HepG2 (cell line): ENCODE data around the gene ZFPM1. TPM values are rescaled to one million over a fixed set of nuclear protein-coding genes. Genes with fewer than 3 reads are reported as not detected.

Experiments used
- CHCHD3 ChIP-seq: sonication (generic); formaldehyde crosslinking; IDR thresholded peaks from 2 replicates; pipeline ENCODE4 v1.8.0; 2022; ENCODE audit warnings: mild to moderate bottlenecking, missing genetic modification reagents, moderate library complexity
- FOSL2 ChIP-seq: sonication (generic); formaldehyde crosslinking; IDR thresholded peaks from 2 replicates; pipeline ENCODE4 v1.4.0; 2020; ENCODE audit warnings: missing genetic modification reagents
- HDAC1 ChIP-seq: sonication (generic); formaldehyde crosslinking; IDR thresholded peaks from 2 replicates; pipeline ENCODE4 v1.5.1; 2020; ENCODE audit warnings: mild to moderate bottlenecking, missing genetic modification reagents
- NONO ChIP-seq, 2 experiments: fragments of 450-650 bp in 1 of 2; sonication (generic) in 1 of 2; formaldehyde crosslinking in 1 of 2; IDR thresholded peaks in 1 of 2; conservative IDR thresholded peaks in 1 of 2; 2 replicates each; pipeline versions ENCODE4 v1.6.1 to v1.8.0; 2017 to 2022; ENCODE audit warnings: mild to moderate bottlenecking in 1 of 2, missing genetic modification reagents in 1 of 2, moderate library complexity in 1 of 2
- POGZ ChIP-seq: sonication (generic); formaldehyde crosslinking; IDR thresholded peaks from 2 replicates; pipeline ENCODE4 v1.4.0; 2020; ENCODE audit warnings: mild to moderate bottlenecking, missing genetic modification reagents
- SNAI1 ChIP-seq: sonication (generic); formaldehyde crosslinking; IDR thresholded peaks from 2 replicates; pipeline ENCODE4 v1.5.0; 2020; ENCODE audit warnings: mild to moderate bottlenecking, missing genetic modification reagents, borderline replicate concordance
- ZNF724P ChIP-seq: sonication (generic); formaldehyde crosslinking; IDR thresholded peaks from 2 replicates; pipeline ENCODE4 v1.8.0; 2022; ENCODE audit warnings: missing genetic modification reagents, borderline replicate concordance
- polyA plus RNA-seq, 8 experiments: library from polyadenylated mRNA; depleted of rRNA in 3 of 8; stranded (reverse) in 7 of 8; unstranded in 1 of 8; fragments of >200 nt; fragmentation: Illumina TruSeq in 4 of 8; extraction: Trizol in 4 of 8; gene quantifications; 2 replicates each; pipeline versions ENCODE4 v1.2.1 to v1.2.3, GENCODE V29; 2011 to 2016; ENCODE audit warnings: low read depth in 4 of 8, missing spikeins in 1 of 8, mixed read lengths in 1 of 8; ENCODE audit not compliant: insufficient read depth in 1 of 8
- total RNA-seq, 5 experiments: library from RNA; depleted of rRNA; stranded (reverse); fragments of >200 nt; fragmentation: Illumina TruSeq; extraction: Trizol; gene quantifications; 2 replicates each; pipeline ENCODE4 v1.2.3, GENCODE V29; 2016; ENCODE audit warnings: low read depth in 1 of 5
- TF ChIP-seq, protein P1 (sequence below): sonication (generic); formaldehyde crosslinking; IDR thresholded peaks from 2 replicates; pipeline ENCODE4 v1.5.1; 2020; ENCODE audit warnings: mild to moderate bottlenecking, missing genetic modification reagents, moderate library complexity
- TF ChIP-seq, protein P2 (sequence below): sonication (generic); formaldehyde crosslinking; IDR thresholded peaks from 2 replicates; pipeline ENCODE4 v1.4.0; 2020; ENCODE audit warnings: missing genetic modification reagents
- TF ChIP-seq, protein P3 (sequence below): sonication (generic); formaldehyde crosslinking; IDR thresholded peaks from 2 replicates; pipeline ENCODE4 v1.5.0; 2020; ENCODE audit warnings: mild to moderate bottlenecking, missing genetic modification reagents, borderline replicate concordance
- TF ChIP-seq, protein P4 (sequence below): sonication (generic); formaldehyde crosslinking; IDR thresholded peaks from 2 replicates; pipeline ENCODE4 v1.5.0; 2020; ENCODE audit warnings: missing genetic modification reagents
- TF ChIP-seq, protein P5 (sequence below): IDR thresholded peaks from 2 replicates; pipeline ENCODE4 v1.6.1; 2016; ENCODE audit warnings: missing genetic modification reagents, missing compliant biosample characterization

Gene ZFPM1
- total and polyA plus RNA-seq, 2 of the 13 experiments (the other 11 are each of a cell fraction or from before 2014, with no cell fraction given): 1.3 to 3.8 TPM

DNA sequence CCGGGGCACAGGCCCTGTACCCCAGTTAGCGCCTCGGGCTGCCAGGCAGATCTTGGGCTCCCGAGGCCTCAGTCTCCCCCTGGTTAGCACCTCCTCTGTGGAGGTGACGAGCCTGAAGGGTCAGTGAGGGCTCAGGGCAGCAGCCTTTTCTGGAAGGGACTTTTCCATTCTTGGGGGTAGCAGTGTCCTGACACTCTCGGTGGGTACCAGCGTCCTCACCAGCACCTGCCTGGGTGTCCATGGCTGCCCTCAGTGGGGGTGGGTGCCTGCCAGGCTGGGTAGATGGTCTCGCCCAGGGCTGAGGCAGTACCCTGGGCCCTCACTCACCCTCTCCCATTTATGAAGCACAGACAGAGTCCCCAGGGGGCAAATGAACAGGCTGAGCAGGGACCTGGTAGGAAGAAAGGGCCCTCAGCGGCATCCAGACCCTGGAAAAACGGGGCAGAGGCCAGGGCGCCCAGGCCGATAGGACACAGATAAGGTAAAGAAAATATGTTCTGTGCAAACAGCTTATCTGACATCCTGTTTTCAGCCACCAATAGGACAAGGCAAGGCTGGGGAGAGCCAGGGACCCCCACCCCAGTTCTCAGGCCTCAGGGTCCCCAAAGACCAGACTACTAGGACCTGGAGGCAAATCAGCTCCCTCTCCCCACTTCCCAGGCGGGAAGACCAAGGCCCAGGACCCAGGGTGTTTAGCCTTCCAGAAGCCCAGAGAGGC, 50.9 kb downstream of the ZFPM1 start (continued):
- TF ChIP-seq, protein P1, sequence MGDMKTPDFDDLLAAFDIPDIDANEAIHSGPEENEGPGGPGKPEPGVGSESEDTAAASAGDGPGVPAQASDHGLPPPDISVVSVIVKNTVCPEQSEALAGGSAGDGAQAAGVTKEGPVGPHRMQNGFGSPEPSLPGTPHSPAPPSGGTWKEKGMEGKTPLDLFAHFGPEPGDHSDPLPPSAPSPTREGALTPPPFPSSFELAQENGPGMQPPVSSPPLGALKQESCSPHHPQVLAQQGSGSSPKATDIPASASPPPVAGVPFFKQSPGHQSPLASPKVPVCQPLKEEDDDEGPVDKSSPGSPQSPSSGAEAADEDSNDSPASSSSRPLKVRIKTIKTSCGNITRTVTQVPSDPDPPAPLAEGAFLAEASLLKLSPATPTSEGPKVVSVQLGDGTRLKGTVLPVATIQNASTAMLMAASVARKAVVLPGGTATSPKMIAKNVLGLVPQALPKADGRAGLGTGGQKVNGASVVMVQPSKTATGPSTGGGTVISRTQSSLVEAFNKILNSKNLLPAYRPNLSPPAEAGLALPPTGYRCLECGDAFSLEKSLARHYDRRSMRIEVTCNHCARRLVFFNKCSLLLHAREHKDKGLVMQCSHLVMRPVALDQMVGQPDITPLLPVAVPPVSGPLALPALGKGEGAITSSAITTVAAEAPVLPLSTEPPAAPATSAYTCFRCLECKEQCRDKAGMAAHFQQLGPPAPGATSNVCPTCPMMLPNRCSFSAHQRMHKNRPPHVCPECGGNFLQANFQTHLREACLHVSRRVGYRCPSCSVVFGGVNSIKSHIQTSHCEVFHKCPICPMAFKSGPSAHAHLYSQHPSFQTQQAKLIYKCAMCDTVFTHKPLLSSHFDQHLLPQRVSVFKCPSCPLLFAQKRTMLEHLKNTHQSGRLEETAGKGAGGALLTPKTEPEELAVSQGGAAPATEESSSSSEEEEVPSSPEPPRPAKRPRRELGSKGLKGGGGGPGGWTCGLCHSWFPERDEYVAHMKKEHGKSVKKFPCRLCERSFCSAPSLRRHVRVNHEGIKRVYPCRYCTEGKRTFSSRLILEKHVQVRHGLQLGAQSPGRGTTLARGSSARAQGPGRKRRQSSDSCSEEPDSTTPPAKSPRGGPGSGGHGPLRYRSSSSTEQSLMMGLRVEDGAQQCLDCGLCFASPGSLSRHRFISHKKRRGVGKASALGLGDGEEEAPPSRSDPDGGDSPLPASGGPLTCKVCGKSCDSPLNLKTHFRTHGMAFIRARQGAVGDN (CRISPR knock-in tag): peak; percentile 35
- 0 out of 2 replicates have a peak, but pooled peaks have one; percentile 2 for TF ChIP-seq FOSL2 (CRISPR knock-in tag)
- TF ChIP-seq ZNF724P: 0 out of 2 replicates have a peak, but pooled peaks have one; percentile 66
- TF ChIP-seq POGZ (CRISPR knock-in tag): no peak; the same call in 1 of the 2 replicates
- TF ChIP-seq, protein P2, sequence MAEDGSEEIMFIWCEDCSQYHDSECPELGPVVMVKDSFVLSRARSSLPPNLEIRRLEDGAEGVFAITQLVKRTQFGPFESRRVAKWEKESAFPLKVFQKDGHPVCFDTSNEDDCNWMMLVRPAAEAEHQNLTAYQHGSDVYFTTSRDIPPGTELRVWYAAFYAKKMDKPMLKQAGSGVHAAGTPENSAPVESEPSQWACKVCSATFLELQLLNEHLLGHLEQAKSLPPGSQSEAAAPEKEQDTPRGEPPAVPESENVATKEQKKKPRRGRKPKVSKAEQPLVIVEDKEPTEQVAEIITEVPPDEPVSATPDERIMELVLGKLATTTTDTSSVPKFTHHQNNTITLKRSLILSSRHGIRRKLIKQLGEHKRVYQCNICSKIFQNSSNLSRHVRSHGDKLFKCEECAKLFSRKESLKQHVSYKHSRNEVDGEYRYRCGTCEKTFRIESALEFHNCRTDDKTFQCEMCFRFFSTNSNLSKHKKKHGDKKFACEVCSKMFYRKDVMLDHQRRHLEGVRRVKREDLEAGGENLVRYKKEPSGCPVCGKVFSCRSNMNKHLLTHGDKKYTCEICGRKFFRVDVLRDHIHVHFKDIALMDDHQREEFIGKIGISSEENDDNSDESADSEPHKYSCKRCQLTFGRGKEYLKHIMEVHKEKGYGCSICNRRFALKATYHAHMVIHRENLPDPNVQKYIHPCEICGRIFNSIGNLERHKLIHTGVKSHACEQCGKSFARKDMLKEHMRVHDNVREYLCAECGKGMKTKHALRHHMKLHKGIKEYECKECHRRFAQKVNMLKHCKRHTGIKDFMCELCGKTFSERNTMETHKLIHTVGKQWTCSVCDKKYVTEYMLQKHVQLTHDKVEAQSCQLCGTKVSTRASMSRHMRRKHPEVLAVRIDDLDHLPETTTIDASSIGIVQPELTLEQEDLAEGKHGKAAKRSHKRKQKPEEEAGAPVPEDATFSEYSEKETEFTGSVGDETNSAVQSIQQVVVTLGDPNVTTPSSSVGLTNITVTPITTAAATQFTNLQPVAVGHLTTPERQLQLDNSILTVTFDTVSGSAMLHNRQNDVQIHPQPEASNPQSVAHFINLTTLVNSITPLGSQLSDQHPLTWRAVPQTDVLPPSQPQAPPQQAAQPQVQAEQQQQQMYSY: 0 out of 2 replicates have a peak, but pooled peaks have one; percentile 37
- TF ChIP-seq SNAI1 (CRISPR knock-in tag): 0 out of 2 replicates have a peak, but pooled peaks have one; percentile 8
- TF ChIP-seq, protein P3, sequence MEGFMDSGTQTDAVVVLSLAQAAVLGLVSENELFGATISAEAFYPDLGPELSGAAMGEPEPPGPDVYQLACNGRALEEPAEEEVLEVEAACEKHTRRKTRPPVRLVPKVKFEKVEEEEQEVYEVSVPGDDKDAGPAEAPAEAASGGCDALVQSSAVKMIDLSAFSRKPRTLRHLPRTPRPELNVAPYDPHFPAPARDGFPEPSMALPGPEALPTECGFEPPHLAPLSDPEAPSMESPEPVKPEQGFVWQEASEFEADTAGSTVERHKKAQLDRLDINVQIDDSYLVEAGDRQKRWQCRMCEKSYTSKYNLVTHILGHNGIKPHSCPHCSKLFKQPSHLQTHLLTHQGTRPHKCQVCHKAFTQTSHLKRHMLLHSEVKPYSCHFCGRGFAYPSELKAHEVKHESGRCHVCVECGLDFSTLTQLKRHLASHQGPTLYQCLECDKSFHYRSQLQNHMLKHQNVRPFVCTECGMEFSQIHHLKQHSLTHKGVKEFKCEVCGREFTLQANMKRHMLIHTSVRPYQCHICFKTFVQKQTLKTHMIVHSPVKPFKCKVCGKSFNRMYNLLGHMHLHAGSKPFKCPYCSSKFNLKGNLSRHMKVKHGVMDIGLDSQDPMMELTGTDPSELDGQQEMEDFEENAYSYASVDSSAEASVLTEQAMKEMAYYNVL (CRISPR knock-in tag): peak; percentile 9; the same call in 1 of the 2 replicates
- TF ChIP-seq, protein P4, sequence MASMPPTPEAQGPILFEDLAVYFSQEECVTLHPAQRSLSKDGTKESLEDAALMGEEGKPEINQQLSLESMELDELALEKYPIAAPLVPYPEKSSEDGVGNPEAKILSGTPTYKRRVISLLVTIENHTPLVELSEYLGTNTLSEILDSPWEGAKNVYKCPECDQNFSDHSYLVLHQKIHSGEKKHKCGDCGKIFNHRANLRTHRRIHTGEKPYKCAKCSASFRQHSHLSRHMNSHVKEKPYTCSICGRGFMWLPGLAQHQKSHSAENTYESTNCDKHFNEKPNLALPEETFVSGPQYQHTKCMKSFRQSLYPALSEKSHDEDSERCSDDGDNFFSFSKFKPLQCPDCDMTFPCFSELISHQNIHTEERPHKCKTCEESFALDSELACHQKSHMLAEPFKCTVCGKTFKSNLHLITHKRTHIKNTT (CRISPR knock-in tag): no peak
- TF ChIP-seq CHCHD3: peak; percentile 20; the same call in 1 of the 2 replicates
- TF ChIP-seq, protein P5, sequence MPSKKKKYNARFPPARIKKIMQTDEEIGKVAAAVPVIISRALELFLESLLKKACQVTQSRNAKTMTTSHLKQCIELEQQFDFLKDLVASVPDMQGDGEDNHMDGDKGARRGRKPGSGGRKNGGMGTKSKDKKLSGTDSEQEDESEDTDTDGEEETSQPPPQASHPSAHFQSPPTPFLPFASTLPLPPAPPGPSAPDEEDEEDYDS: 0 out of 2 replicates have a peak, but pooled peaks have one; percentile 5
- TF ChIP-seq HDAC1 (CRISPR knock-in tag): peak; percentile 65
- TF ChIP-seq NONO (IDR thresholded peaks at IDR 0.05): no peak
- TF ChIP-seq NONO (CRISPR knock-in tag; conservative IDR thresholded peaks at IDR 0.05): 0 out of 2 replicates have a peak, but pooled peaks have one; percentile 35
